ENCODE results near the gene TTC9B. TPM values are rescaled to one million over a fixed set of nuclear protein-coding genes. Genes with fewer than 3 reads are reported as not detected.
"Not testable (repeated sequence)": the region's sequence is repeated elsewhere in the genome, so short reads cannot be mapped to it uniquely, and the experiment has no call there.

TTC9B gene
- total and polyA plus RNA-seq, 7 experiments from 2014 or later: not detected

- Histone ChIP-seq H3K27ac (ENCODE audit: low read depth, low read length) (no peak overlapping the region), H3K9me3 (ENCODE audit: control insufficient read depth in 2 of 3, low read length in 3 of 3) (no peaks in the 10 kb centered on the region), H3K36me3 (ENCODE audit: control insufficient read depth in 2 of 3, insufficient read depth in 3 of 3, low read length in 3 of 3) (no peaks in the 10 kb centered on the region), H3K4me3 (ENCODE audit: low read length) (no peak overlapping the region), H3K27me3 (ENCODE audit: control insufficient read depth in 2 of 2, insufficient read depth in 2 of 2, low read length in 2 of 2) (peaks cover 15 to 32% of the 10 kb centered on the region in 2 donors), H3K4me1 (ENCODE audit: control insufficient read depth in 2 of 2, insufficient read depth in 2 of 2, low read length in 2 of 2) (peaks cover 0 to 12% of the 10 kb centered on the region in 2 donors)
- peaks cover 45 to 64% (median 56%) of the 10 kb centered on the region in 5 donors for H3K27me3 Mint-ChIP-seq
- peaks cover 9 to 20% (median 16%) of the 10 kb centered on the region in 7 donors for H3K4me1 Mint-ChIP-seq
- H3K27ac Mint-ChIP-seq: peak overlapping the region in 1 of 9 donors; percentile 32
- ChIA-PET CTCF (interaction anchor here (0.7 to 2.3 kb wide), 2 partner anchors 44 to 80 kb away, joined by 4 to 12 read pairs; no protein-coding TSS in a partner anchor), POLR2A (no interaction called here)
- H3K36me3 Mint-ChIP-seq: peaks cover 0 to 8% (median 4%) of the 10 kb centered on the region in 5 donors
- peaks cover 0 to 6% (median 2%) of the 10 kb centered on the region in 11 donors for H3K9me3 Mint-ChIP-seq
- no peak overlapping the region for H3K4me3 Mint-ChIP-seq
- no peak for DNase-seq
- ATAC-seq: no peak
- intact Hi-C loops (cut with micrococcal nuclease): loop anchor here in 1 of 2 donors (10.0 kb wide), 1 partner anchor 245 kb away; the partner anchor contains the start of gene PSMC4
Measured at GRCh38 chr19:40219721-40220276, 1.6 kb upstream of the TTC9B start.

- not testable (repeated sequence) for H3K27ac Mint-ChIP-seq
Measured at GRCh38 chr19:40219029-40219428, 845 bp upstream of the TTC9B start.

GRCh38 chr19:40217027-40217810 lies 965 bp downstream of the TTC9B start:
- POLR2A ChIA-PET: no interaction called here
- H3K27ac Mint-ChIP-seq: no peak overlapping the region
- intact Hi-C loops (cut with micrococcal nuclease): loop anchor here in 1 of 2 donors (1.0 kb wide), 1 partner anchor 73 kb away; no protein-coding TSS in a partner anchor
- peaks cover 36 to 51% (median 46%) of the 10 kb centered on the region in 5 donors for H3K27me3 Mint-ChIP-seq
- no peaks in the 10 kb centered on the region for H3K9me3 ChIP-seq (ENCODE audit: control insufficient read depth in 2 of 3, low read length in 3 of 3)
- no peak overlapping the region for H3K27ac ChIP-seq (ENCODE audit: low read depth, low read length)
- peak overlapping the region in 1 of 10 donors; percentile 41 for H3K4me3 Mint-ChIP-seq
- CTCF ChIA-PET: interaction anchor here (1.3 kb wide), 1 partner anchor 77 kb away, joined by 4 read pairs; no protein-coding TSS in a partner anchor
- no peak overlapping the region for H3K4me3 ChIP-seq (ENCODE audit: low read length)
- peaks cover 10 to 24% of the 10 kb centered on the region in 2 donors for H3K27me3 ChIP-seq (ENCODE audit: control insufficient read depth in 2 of 2, insufficient read depth in 2 of 2, low read length in 2 of 2)
- peaks cover 0 to 5% (median 2%) of the 10 kb centered on the region in 11 donors for H3K9me3 Mint-ChIP-seq
- H3K4me1 ChIP-seq (ENCODE audit: control insufficient read depth in 2 of 2, insufficient read depth in 2 of 2, low read length in 2 of 2): peaks cover 0 to 4% of the 10 kb centered on the region in 2 donors
- peaks cover 0 to 8% (median 4%) of the 10 kb centered on the region in 5 donors for H3K36me3 Mint-ChIP-seq
- DNase-seq: peak in 1 of 9 donors; percentile 37
- no peaks in the 10 kb centered on the region for H3K36me3 ChIP-seq (ENCODE audit: control insufficient read depth in 2 of 3, insufficient read depth in 3 of 3, low read length in 3 of 3)
- peaks cover 8 to 13% (median 11%) of the 10 kb centered on the region in 7 donors for H3K4me1 Mint-ChIP-seq
- no peak for ATAC-seq

More at GRCh38 chr19:40219029-40219428, 845 bp upstream of the TTC9B start:
- DNase-seq; H3K27ac ChIP-seq (ENCODE audit: low read depth, low read length); H3K9me3 Mint-ChIP-seq; H3K4me3 Mint-ChIP-seq; H3K36me3 Mint-ChIP-seq; H3K9me3 ChIP-seq (ENCODE audit: control insufficient read depth in 2 of 3, low read length in 3 of 3); H3K4me3 ChIP-seq (ENCODE audit: low read length); ATAC-seq; intact Hi-C loops (cut with micrococcal nuclease); H3K36me3 ChIP-seq (ENCODE audit: control insufficient read depth in 2 of 3, insufficient read depth in 3 of 3, low read length in 3 of 3): not testable (repeated sequence)
- H3K27me3 ChIP-seq (ENCODE audit: control insufficient read depth in 2 of 2, insufficient read depth in 2 of 2, low read length in 2 of 2): peaks cover 10 to 25% of the 10 kb centered on the region in 2 donors
- H3K27me3 Mint-ChIP-seq: peaks cover 37 to 57% (median 48%) of the 10 kb centered on the region in 5 donors
- POLR2A ChIA-PET: interaction anchor here (0.7 kb wide), 1 partner anchor 15 kb away, joined by 3 read pairs; no protein-coding TSS in a partner anchor
- peaks cover 0 to 12% of the 10 kb centered on the region in 2 donors for H3K4me1 ChIP-seq (ENCODE audit: control insufficient read depth in 2 of 2, insufficient read depth in 2 of 2, low read length in 2 of 2)
- CTCF ChIA-PET: interaction anchor here (1.0 to 2.3 kb wide), 2 partner anchors 63 to 79 kb away, joined by 3 to 12 read pairs; no protein-coding TSS in a partner anchor
- peaks cover 9 to 16% (median 13%) of the 10 kb centered on the region in 7 donors for H3K4me1 Mint-ChIP-seq

GRCh38 chr19:40216777-40217026 lies 1.5 kb downstream of the TTC9B start:
- DNase-seq: no peak
- H3K27me3 ChIP-seq (ENCODE audit: control insufficient read depth in 2 of 2, insufficient read depth in 2 of 2, low read length in 2 of 2): peaks cover 10 to 24% of the 10 kb centered on the region in 2 donors
- POLR2A ChIA-PET: no interaction called here
- no peak overlapping the region for H3K4me3 ChIP-seq (ENCODE audit: low read length)
- peaks cover 0 to 2% (median 0%) of the 10 kb centered on the region in 11 donors for H3K9me3 Mint-ChIP-seq
- H3K27ac Mint-ChIP-seq: peak overlapping the region in 2 of 9 donors; percentile 11 to 26
- peaks cover 0 to 6% (median under 1%) of the 10 kb centered on the region in 5 donors for H3K36me3 Mint-ChIP-seq
- H3K4me1 Mint-ChIP-seq: peaks cover 3 to 8% (median 6%) of the 10 kb centered on the region in 7 donors
- peaks cover 30 to 47% (median 41%) of the 10 kb centered on the region in 5 donors for H3K27me3 Mint-ChIP-seq
- CTCF ChIA-PET: no interaction called here
- ATAC-seq: no peak
- peak overlapping the region in 1 of 10 donors; percentile 41 for H3K4me3 Mint-ChIP-seq
- no peak overlapping the region for H3K27ac ChIP-seq (ENCODE audit: low read depth, low read length)
- no peaks in the 10 kb centered on the region for H3K9me3 ChIP-seq (ENCODE audit: control insufficient read depth in 2 of 3, low read length in 3 of 3)
- H3K36me3 ChIP-seq (ENCODE audit: control insufficient read depth in 2 of 3, insufficient read depth in 3 of 3, low read length in 3 of 3): no peaks in the 10 kb centered on the region
- H3K4me1 ChIP-seq (ENCODE audit: control insufficient read depth in 2 of 2, insufficient read depth in 2 of 2, low read length in 2 of 2): peaks cover 0 to 4% of the 10 kb centered on the region in 2 donors
- intact Hi-C loops (cut with micrococcal nuclease): loop anchor here in 1 of 2 donors (1.0 kb wide), 1 partner anchor 72 kb away; no protein-coding TSS in a partner anchor

DNA sequence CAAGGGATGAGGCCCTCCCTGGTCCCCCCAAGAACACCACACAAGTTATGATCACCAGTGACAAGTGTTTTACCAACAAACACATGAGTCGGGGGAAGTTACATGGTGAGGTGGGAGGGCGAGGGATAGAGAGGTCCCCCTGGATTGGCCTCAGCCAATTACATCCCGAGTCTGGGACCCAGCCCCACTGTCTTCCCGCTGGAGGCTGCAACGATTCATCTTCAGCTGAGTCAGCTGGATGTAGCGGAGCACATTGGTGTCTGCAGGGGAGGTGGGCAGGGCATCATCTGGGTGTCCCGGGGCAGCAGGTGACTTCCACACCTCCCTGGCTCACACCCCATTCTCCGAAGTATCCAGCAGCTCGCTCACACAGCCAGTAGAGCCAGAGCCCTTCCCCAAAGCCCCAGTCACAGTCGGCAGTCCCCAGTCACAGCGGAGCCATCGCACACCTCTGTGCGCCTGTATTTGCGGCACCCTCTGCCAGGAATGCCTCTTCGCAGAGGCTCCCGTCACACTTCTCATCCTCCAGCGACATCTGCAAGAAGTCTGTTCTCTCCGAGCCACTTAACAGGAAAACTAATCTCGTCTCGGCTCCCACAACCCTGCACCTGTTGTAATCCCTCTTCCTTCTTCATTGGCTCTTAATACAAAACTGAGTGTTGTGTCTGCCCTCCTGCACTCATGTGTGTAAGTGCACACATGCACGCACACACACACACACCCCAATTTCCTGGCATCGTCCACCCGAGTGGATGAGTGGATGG lies 2.0 kb downstream of the TTC9B start:
- intact Hi-C loops (cut with micrococcal nuclease): no loop called here
- ATAC-seq: no peak
- ChIA-PET POLR2A (no interaction called here), CTCF (no interaction called here)
- Histone ChIP-seq H3K27ac (ENCODE audit: low read depth, low read length) (no peak overlapping the region), H3K36me3 (ENCODE audit: control insufficient read depth in 2 of 3, insufficient read depth in 3 of 3, low read length in 3 of 3) (no peaks in the 10 kb centered on the region), H3K4me1 (ENCODE audit: control insufficient read depth in 2 of 2, insufficient read depth in 2 of 2, low read length in 2 of 2) (peaks cover 0 to 4% of the 10 kb centered on the region in 2 donors), H3K27me3 (ENCODE audit: control insufficient read depth in 2 of 2, insufficient read depth in 2 of 2, low read length in 2 of 2) (peaks cover 10 to 24% of the 10 kb centered on the region in 2 donors), H3K9me3 (ENCODE audit: control insufficient read depth in 2 of 3, low read length in 3 of 3) (no peaks in the 10 kb centered on the region), H3K4me3 (ENCODE audit: low read length) (no peak overlapping the region)
- Mint-ChIP-seq H3K27ac (peak overlapping the region in 2 of 9 donors; percentile 11 to 26), H3K27me3 (peaks cover 30 to 44% (median 36%) of the 10 kb centered on the region in 5 donors), H3K9me3 (peaks cover 0 to 2% (median 0%) of the 10 kb centered on the region in 11 donors), H3K36me3 (peaks cover 0 to 6% (median 0%) of the 10 kb centered on the region in 5 donors), H3K4me3 (peak overlapping the region in 1 of 10 donors; percentile 41), H3K4me1 (peaks cover 3 to 8% (median 6%) of the 10 kb centered on the region in 7 donors)
- DNase-seq: no peak

GRCh38 chr19:40214936-40215335 lies 3.2 kb downstream of the TTC9B start:
- Mint-ChIP-seq H3K27me3 (peaks cover 24 to 37% (median 27%) of the 10 kb centered on the region in 5 donors), H3K9me3 (peaks cover 0 to 2% (median 0%) of the 10 kb centered on the region in 11 donors), H3K36me3 (peaks cover 0 to 6% (median 4%) of the 10 kb centered on the region in 5 donors), H3K27ac (no peak overlapping the region), H3K4me3 (no peak overlapping the region), H3K4me1 (peaks cover 4 to 8% (median 6%) of the 10 kb centered on the region in 7 donors)
- H3K27ac ChIP-seq (ENCODE audit: low read depth, low read length): no peak overlapping the region
- ChIA-PET CTCF (no interaction called here), POLR2A (no interaction called here)
- peaks cover 0 to 4% of the 10 kb centered on the region in 2 donors for H3K4me1 ChIP-seq (ENCODE audit: control insufficient read depth in 2 of 2, insufficient read depth in 2 of 2, low read length in 2 of 2)
- peaks cover 0 to 5% (median 0%) of the 10 kb centered on the region in 3 experiments for H3K36me3 ChIP-seq (ENCODE audit: control insufficient read depth in 2 of 3, insufficient read depth in 3 of 3, low read length in 3 of 3)
- intact Hi-C loops (cut with micrococcal nuclease): no loop called here
- peaks cover 10 to 21% of the 10 kb centered on the region in 2 donors for H3K27me3 ChIP-seq (ENCODE audit: control insufficient read depth in 2 of 2, insufficient read depth in 2 of 2, low read length in 2 of 2)
- no peaks in the 10 kb centered on the region for H3K9me3 ChIP-seq (ENCODE audit: control insufficient read depth in 2 of 3, low read length in 3 of 3)
- ATAC-seq: no peak
- H3K4me3 ChIP-seq (ENCODE audit: low read length): no peak overlapping the region
- no peak for DNase-seq
